GM19035 (cell line): ENCODE measurements around the gene INTS2.
A peak's percentile ranks its signal among the peaks of the same experiment; 100 is the strongest.
"Not testable (repeated sequence)": the region's sequence is repeated elsewhere in the genome, so short reads cannot be mapped to it uniquely, and the experiment has no call there.

Source experiments
- ATAC-seq: cut with Tn5 transposase; IDR thresholded peaks from one replicate; pipeline ENCODE4 v1.9.1; 2021; ENCODE audit not compliant: unreplicated experiment

Gene INTS2, protein sequence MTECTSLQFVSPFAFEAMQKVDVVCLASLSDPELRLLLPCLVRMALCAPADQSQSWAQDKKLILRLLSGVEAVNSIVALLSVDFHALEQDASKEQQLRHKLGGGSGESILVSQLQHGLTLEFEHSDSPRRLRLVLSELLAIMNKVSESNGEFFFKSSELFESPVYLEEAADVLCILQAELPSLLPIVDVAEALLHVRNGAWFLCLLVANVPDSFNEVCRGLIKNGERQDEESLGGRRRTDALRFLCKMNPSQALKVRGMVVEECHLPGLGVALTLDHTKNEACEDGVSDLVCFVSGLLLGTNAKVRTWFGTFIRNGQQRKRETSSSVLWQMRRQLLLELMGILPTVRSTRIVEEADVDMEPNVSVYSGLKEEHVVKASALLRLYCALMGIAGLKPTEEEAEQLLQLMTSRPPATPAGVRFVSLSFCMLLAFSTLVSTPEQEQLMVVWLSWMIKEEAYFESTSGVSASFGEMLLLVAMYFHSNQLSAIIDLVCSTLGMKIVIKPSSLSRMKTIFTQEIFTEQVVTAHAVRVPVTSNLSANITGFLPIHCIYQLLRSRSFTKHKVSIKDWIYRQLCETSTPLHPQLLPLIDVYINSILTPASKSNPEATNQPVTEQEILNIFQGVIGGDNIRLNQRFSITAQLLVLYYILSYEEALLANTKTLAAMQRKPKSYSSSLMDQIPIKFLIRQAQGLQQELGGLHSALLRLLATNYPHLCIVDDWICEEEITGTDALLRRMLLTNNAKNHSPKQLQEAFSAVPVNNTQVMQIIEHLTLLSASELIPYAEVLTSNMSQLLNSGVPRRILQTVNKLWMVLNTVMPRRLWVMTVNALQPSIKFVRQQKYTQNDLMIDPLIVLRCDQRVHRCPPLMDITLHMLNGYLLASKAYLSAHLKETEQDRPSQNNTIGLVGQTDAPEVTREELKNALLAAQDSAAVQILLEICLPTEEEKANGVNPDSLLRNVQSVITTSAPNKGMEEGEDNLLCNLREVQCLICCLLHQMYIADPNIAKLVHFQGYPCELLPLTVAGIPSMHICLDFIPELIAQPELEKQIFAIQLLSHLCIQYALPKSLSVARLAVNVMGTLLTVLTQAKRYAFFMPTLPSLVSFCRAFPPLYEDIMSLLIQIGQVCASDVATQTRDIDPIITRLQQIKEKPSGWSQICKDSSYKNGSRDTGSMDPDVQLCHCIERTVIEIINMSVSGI

GRCh38 chr17:61927208-61928100 is at the start of gene INTS2:
TSS of gene INTS2 (minus strand) at chr17:61927982. CDS start at chr17:61926644, 1,338 bp downstream.
- ATAC-seq, result peak; percentile 85

DNA sequence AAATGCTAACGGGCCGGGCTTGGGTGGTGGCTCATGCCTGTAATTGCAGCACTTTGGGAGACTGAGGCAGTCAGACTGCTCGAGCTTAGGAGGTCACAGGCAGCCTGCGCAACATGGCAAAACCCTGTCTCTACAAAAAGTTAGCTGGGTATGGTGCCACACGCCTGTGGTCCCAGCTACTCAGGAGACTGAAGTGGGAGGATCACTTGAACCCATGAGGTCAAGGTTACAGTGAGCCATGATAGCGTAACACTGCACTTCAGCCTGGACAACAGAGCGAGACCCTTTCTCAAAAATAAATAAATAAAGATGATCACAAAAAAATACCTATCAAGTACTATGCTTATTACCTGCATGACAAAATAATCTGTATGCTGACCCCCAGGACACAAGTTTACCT is 46.3 kb upstream of the INTS2 start:
- no peak for ATAC-seq

DNA sequence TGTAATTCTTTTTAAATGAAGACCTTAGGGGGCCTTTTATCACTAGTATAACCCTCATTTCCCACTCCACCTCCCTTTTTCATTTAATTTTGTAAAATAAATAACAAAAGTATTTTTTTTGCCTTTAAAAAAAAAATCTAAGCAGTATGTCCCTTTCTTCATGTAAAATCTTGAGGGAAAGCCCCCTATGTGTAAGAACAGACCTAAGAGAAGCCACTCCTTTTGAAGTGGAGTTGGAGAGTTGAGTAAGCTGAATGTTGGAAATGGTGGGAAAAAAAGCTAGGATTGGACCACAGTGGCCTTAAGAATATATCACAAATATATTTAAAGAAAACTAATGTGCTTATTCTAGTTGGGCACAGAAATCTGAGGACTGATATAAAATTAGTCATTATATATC is 44.5 kb upstream of the INTS2 start:
- no peak for ATAC-seq

- no peak for ATAC-seq
Observed at GRCh38 chr17:61970030-61970429, 42.2 kb upstream of the INTS2 start.

DNA sequence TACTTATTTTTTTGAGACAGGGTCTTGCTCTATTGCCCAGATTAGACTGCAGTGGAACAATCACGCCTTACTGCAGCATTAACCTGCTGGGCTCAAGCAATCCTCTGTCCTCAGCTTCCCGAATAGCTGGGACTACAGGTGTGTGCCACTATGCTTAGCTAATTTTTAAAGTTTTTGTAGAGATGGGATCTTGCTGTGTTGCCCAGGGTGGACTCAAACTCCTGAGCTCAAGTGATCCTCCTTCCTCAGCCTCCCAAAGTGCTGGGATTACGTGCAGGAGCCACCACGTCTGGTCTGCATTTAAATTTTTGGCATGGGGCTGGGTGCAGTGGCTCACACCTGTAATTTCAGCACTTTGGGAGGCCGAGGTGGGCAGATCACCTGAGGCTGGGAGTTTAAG is 41.0 kb upstream of the INTS2 start:
- no peak for ATAC-seq

DNA sequence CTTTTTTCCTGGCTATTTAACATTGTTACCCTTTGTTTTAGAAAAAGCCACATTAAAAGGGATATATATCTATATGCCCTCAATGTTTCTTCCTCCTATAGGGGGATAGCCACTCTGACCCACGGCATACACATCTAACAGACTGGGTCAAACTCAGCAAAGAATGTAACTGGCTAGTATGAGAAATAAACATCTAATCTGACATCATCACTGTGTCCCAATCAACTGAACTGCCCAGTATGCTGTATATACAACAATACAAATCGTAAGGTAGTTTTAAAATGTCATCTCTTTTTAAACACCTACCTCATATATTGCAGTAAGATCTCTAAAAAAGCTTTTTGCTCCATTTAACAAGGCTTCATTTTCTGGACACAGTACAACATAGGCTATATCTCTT is 39.9 kb upstream of the INTS2 start:
- no peak for ATAC-seq

- ATAC-seq, result no peak
Observed at GRCh38 chr17:61966191-61966590, 38.4 kb upstream of the INTS2 start.

GRCh38 chr17:61955619-61956018 is 27.8 kb upstream of the INTS2 start:
- ATAC-seq, result no peak

DNA sequence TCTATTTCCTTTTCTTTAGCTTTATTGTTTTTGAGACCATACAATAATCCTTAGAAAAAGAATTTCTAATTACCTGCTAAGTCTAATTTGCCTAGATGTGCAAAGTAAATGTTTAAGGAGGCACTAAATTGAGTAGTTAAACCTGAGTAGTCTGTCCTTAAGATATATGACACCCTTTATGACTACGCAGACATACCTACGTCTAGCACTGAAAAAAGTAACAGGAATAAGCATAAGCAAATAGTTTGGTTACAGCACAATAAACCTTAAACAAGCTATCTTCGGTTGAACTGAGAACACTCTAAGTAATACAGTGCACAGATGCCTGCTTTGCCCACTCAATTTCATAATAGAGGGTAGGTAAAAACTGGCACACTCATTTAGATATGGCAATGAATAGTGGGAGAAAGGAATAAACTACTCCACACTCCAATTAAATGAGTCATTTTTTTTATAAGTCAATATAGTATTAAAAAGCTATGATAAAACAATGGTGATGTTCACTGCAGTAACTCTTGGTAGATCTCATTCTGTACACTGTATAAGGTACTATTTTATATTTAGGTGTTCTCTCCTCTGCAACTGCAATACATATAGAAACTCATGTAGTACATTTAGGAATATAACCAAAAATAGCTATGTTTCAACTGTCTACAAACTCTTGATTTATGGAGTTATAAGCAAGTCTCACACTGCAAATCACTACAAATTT is 19.7 kb upstream of the INTS2 start:
- no peak for ATAC-seq

DNA sequence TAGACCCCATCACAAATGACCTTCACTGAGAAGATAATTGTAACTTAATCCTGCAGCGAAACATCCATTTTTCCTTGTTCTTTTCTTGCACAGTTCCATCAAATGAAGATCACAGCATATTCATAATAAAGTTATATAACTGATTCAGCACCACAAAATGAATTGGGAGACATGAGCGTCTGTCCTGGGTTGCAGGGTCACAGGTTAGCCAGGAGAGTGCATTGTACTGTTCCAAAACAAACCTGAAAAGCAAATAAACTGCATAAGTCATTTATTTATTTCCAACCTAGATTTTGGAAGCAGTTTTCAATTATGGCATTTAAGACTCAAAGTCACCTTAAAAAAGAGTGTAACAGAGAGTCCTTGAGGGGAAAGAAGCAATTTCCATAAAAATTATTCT is 18.6 kb upstream of the INTS2 start:
- no peak for ATAC-seq

- no peak for ATAC-seq
Observed at GRCh38 chr17:61943117-61943516, 15.3 kb upstream of the INTS2 start.

DNA sequence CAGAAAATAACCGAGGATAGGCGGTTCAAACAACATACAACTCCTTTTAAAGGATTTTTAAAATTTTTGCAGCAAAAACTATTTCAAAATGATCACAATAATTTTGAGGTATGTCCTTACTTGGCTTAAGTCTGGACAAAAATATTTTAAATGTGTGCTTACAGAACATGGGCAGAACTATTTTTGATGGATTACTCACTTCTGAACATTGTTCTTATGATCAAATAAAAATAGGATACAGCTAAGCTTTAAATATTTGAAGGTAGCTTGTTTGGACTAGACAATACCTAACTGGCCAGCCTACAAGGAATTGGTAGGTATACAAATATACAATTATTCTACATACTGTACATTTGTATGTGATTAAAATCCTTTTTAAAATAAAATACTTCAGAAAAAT is 14.3 kb upstream of the INTS2 start:
- ATAC-seq, result no peak

DNA sequence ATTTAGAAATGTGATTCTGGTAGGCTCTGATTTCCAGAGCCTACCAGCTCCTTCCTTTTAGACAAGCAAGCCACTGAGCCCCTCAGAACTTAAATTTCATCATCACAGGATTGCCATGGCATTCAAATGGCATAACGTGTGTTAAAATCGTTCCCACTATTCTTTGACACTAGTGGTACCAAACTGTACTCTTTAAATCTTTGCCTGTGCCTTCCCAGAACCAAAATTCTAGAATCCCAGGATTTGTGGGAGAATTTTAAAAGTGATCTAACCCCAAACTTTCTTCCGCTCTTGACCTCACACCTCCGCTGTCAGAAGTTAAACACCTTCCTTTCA is 287 bp upstream of the INTS2 start:
- no peak for ATAC-seq

- ATAC-seq, result no peak
Observed at GRCh38 chr17:61926826-61927207, 965 bp downstream of the INTS2 start.

DNA sequence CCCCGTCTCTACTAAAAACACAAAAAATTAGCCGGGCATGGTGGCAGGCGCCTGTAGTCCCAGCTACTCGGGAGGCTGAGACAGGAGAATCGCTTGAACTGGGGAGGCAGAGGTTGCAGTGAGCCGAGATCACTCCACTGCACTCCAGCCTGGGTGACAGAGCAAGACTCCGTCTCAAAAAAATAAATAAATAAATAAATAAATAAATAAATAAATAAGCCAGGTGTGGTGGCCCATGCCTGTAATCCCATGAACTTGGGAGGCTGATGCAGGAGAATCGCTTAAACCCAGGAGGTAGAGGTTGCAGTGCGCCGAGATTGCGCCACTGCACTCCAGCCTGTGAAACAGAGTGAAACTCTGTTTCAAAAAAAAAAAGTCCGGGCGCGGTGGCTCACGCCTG is 12.6 kb downstream of the INTS2 start:
- ATAC-seq, result not testable (repeated sequence)

GRCh38 chr17:61908292-61909037 is 19.3 kb downstream of the INTS2 start:
- no peak for ATAC-seq

DNA sequence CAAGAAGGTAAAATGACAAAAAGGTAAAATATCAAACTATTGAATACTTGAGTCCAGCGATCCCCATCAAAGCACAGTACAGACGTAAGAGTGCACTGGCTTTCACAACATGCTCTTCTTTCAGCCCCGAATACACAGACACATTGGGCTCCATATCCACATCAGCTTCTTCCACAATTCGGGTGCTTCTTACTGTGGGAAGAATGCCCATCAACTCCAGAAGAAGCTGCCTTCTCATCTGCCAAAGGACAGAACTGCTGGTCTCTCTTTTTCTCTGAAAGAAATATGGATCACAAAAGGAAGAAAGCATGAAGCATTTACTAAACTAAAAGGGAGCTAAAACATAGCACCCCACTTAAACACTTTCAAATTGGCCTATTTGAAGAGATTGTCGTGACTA is 20.4 kb downstream of the INTS2 start:
- ATAC-seq, result no peak

GRCh38 chr17:61904094-61904710 is 23.6 kb downstream of the INTS2 start:
- ATAC-seq, result peak; percentile 91

DNA sequence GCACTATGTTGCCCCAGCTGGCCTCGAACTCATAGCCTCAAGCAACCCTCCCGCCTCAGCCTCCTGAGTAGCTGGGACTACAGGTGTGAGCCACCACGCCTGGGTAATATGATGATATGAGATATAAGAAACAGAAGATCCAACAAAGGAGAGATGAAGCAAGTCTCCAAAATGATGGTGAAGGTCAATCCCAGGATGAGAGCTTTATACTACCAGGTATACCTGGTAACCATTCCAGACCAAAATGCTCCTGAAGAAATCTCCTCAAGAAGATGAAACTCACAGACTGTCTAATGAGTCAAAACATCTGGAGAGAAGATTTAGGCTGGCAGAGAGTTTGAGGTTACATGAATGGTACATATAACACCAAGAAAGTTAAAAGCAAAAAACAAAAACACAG is 24.5 kb downstream of the INTS2 start:
- ATAC-seq, result no peak
